ENCODE measurements around the gene SCN3B. TPM values are rescaled to one million over a fixed set of nuclear protein-coding genes. Genes with fewer than 3 reads are reported as not detected.
"Not testable (repeated sequence)": the region's sequence is repeated elsewhere in the genome, so short reads cannot be mapped to it uniquely, and the experiment has no call there.

SCN3B gene
- total RNA-seq, 2 experiments from 2014 or later = not detected

GRCh38 chr11:123665306-123665705 is 10.9 kb upstream of the SCN3B start:
- ChIA-PET POLR2A (no interaction called here), CTCF (ENCODE audit: unreplicated experiment) (no interaction called here)
- no TSS peak for BruUV-seq (replicated peaks)
- no peak for DNase-seq (ENCODE audit: low spot score)
- H3K4me2 ChIP-seq (ENCODE audit: low read length) = no peak overlapping the region
- H3K9me2 ChIP-seq (ENCODE audit: insufficient read depth, low read length) = no peaks in the 10 kb centered on the region
- H3K79me2 ChIP-seq (ENCODE audit: insufficient read depth, low read depth, low read length) = no peaks in the 10 kb centered on the region
- TF ChIP-seq CTCF (conservative IDR thresholded peaks at IDR 0.05; ENCODE audit: low read length) = no peak
- TF ChIP-seq EZH2phosphoT487 (IDR thresholded peaks at IDR 0.05; ENCODE audit: borderline replicate concordance, low read depth, low read length) = no peak
- H3K9me3 ChIP-seq (ENCODE audit: low read length) = no peaks in the 10 kb centered on the region
- no peaks in the 10 kb centered on the region for H3K36me3 ChIP-seq (ENCODE audit: insufficient read depth, low read length)
- peaks cover 3% of the 10 kb centered on the region for H3K4me1 ChIP-seq (ENCODE audit: insufficient read depth, low read length, poor library complexity, severe bottlenecking)
- intact Hi-C loops (cut with micrococcal nuclease; ENCODE audit: unreplicated experiment) = no loop called here
- H2AFZ ChIP-seq (ENCODE audit: low read length) = no peak overlapping the region
- no peaks in the 10 kb centered on the region for H4K20me1 ChIP-seq (ENCODE audit: insufficient read depth, low read length)
- no peak overlapping the region for H3K4me3 ChIP-seq (ENCODE audit: low read depth, low read length, poor library complexity, severe bottlenecking)
- H3K27ac ChIP-seq (ENCODE audit: low read depth, low read length, poor library complexity, severe bottlenecking) = no peak overlapping the region

- POLR2A ChIA-PET = interaction anchor here (0.6 to 0.8 kb wide), 2 partner anchors 29 to 77 kb away, joined by 3 read pairs; no protein-coding TSS in a partner anchor
- intact Hi-C loops (cut with micrococcal nuclease; ENCODE audit: unreplicated experiment) = not testable (repeated sequence)
These were observed 5.5 kb upstream of the SCN3B start for GRCh38 chr11:123659965-123660364.

GRCh38 chr11:123659311-123659710 is 4.9 kb upstream of the SCN3B start:
- peaks cover 13% of the 10 kb centered on the region for H3K4me1 ChIP-seq (ENCODE audit: insufficient read depth, low read length, poor library complexity, severe bottlenecking)
- H3K9me3 ChIP-seq (ENCODE audit: low read length) = peaks cover 4% of the 10 kb centered on the region; the same call in 1 of the 2 replicates
- H3K4me2 ChIP-seq (ENCODE audit: low read length) = peak overlapping the region; percentile 32; the same call in 1 of the 2 replicates
- no peaks in the 10 kb centered on the region for H4K20me1 ChIP-seq (ENCODE audit: insufficient read depth, low read length)
- no peak for TF ChIP-seq EZH2phosphoT487 (IDR thresholded peaks at IDR 0.05; ENCODE audit: borderline replicate concordance, low read depth, low read length)
- TF ChIP-seq CTCF (conservative IDR thresholded peaks at IDR 0.05; ENCODE audit: low read length) = no peak
- no peak for DNase-seq (ENCODE audit: low spot score)
- ChIA-PET POLR2A (interaction anchor here (0.8 kb wide), 1 partner anchor 77 kb away, joined by 3 read pairs; no protein-coding TSS in a partner anchor), CTCF (ENCODE audit: unreplicated experiment) (no interaction called here)
- no peak overlapping the region for H3K4me3 ChIP-seq (ENCODE audit: low read depth, low read length, poor library complexity, severe bottlenecking)
- intact Hi-C loops (cut with micrococcal nuclease; ENCODE audit: unreplicated experiment) = no loop called here
- peak overlapping the region; percentile 19 for H3K27ac ChIP-seq (ENCODE audit: low read depth, low read length, poor library complexity, severe bottlenecking)
- BruUV-seq (replicated peaks) = no TSS peak
- no peaks in the 10 kb centered on the region for H3K36me3 ChIP-seq (ENCODE audit: insufficient read depth, low read length)
- no peaks in the 10 kb centered on the region for H3K9me2 ChIP-seq (ENCODE audit: insufficient read depth, low read length)
- peak overlapping the region; percentile 37; the same call in 1 of the 2 replicates for H2AFZ ChIP-seq (ENCODE audit: low read length)
- no peaks in the 10 kb centered on the region for H3K79me2 ChIP-seq (ENCODE audit: insufficient read depth, low read depth, low read length)

More at GRCh38 chr11:123659965-123660364, 5.5 kb upstream of the SCN3B start:
- BruUV-seq (replicated peaks); CTCF ChIA-PET (ENCODE audit: unreplicated experiment); H3K4me3 ChIP-seq (ENCODE audit: low read depth, low read length, poor library complexity, severe bottlenecking); H3K79me2 ChIP-seq (ENCODE audit: insufficient read depth, low read depth, low read length); H3K9me2 ChIP-seq (ENCODE audit: insufficient read depth, low read length); H3K36me3 ChIP-seq (ENCODE audit: insufficient read depth, low read length); H4K20me1 ChIP-seq (ENCODE audit: insufficient read depth, low read length); H3K9me3 ChIP-seq (ENCODE audit: low read length): not testable (repeated sequence)
- Histone ChIP-seq H3K27ac (ENCODE audit: low read depth, low read length, poor library complexity, severe bottlenecking) (peak overlapping the region; percentile 19), H3K4me2 (ENCODE audit: low read length) (peak overlapping the region; percentile 32), H3K4me1 (ENCODE audit: insufficient read depth, low read length, poor library complexity, severe bottlenecking) (peaks cover 13% of the 10 kb centered on the region), H2AFZ (ENCODE audit: low read length) (peak overlapping the region; percentile 37; the same call in 1 of the 2 replicates)
- DNase-seq (ENCODE audit: low spot score) = peak; percentile 57

All from OCI-LY7 (cell line).